Panc1 (cell line): ENCODE results near the gene BBIP1.

Experiments
- POLR2AphosphoS5 ChIP-seq: IDR thresholded peaks from 2 replicates; pipeline ENCODE4 v1.6.1; 2012; ENCODE audit warnings: mild to moderate bottlenecking, low read depth, low read length, moderate library complexity
- SIN3A ChIP-seq: IDR thresholded peaks from 2 replicates; pipeline ENCODE4 v1.6.1; 2012; ENCODE audit warnings: low read depth, mild to moderate bottlenecking, low read length, moderate library complexity, borderline replicate concordance; ENCODE audit not compliant: insufficient read depth
- TCF7L2 ChIP-seq: IDR thresholded peaks from 2 replicates; pipeline ENCODE4 v1.6.1; 2011; ENCODE audit warnings: mild to moderate bottlenecking, low read depth, low read length, inconsistent platforms
- TF ChIP-seq, protein P1 (sequence below): fragments of 450-650 bp; IDR thresholded peaks from 2 replicates; pipeline ENCODE4 v1.5.1; 2017; ENCODE audit warnings: mild to moderate bottlenecking

DNA sequence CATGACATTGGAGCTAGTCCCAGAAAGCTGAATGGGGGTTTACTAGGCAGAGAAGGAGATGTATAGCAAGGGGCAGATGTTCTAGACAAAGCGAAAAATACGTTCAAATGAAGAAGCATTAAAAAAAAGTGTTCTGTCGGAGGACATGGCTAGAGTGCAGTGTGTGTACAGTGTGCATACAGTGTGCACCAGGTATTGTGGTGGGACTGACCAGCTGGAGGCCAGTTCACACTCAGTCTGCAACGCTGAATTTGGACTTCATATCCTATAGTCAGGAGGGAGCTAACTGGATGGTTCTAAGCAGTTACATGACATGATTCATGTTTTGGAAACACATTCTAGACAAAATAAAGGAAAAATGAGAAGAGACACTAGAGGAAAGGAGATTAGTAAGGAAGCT is 8.8 kb downstream of the BBIP1 start:
- TF ChIP-seq, protein P1, sequence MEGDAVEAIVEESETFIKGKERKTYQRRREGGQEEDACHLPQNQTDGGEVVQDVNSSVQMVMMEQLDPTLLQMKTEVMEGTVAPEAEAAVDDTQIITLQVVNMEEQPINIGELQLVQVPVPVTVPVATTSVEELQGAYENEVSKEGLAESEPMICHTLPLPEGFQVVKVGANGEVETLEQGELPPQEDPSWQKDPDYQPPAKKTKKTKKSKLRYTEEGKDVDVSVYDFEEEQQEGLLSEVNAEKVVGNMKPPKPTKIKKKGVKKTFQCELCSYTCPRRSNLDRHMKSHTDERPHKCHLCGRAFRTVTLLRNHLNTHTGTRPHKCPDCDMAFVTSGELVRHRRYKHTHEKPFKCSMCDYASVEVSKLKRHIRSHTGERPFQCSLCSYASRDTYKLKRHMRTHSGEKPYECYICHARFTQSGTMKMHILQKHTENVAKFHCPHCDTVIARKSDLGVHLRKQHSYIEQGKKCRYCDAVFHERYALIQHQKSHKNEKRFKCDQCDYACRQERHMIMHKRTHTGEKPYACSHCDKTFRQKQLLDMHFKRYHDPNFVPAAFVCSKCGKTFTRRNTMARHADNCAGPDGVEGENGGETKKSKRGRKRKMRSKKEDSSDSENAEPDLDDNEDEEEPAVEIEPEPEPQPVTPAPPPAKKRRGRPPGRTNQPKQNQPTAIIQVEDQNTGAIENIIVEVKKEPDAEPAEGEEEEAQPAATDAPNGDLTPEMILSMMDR: no peak
- TF ChIP-seq SIN3A (no peak), TCF7L2 (no peak), POLR2AphosphoS5 (no peak)
